ENCODE results near the gene TOR1AIP1.

DNA sequence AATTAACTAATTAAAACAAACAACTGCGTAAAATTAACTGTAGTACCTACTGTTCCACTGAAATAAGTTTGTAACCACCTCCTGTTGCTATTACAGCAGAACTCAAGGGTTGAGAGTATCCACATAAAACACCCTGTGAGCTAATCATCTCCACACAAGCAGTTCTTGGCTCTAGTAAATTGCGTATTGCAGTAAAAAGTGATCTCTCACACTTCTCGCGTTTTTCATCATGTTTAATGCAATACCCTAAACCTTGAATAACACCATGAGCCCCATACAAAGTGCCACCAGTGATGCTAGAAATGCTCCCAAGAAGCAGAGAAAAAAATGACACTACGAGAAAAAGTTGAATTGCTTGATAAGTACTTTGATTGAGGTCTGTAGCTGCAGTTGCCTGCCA, 43.2 kb downstream of the TOR1AIP1 start:
- TF ChIP-seq, protein P1, sequence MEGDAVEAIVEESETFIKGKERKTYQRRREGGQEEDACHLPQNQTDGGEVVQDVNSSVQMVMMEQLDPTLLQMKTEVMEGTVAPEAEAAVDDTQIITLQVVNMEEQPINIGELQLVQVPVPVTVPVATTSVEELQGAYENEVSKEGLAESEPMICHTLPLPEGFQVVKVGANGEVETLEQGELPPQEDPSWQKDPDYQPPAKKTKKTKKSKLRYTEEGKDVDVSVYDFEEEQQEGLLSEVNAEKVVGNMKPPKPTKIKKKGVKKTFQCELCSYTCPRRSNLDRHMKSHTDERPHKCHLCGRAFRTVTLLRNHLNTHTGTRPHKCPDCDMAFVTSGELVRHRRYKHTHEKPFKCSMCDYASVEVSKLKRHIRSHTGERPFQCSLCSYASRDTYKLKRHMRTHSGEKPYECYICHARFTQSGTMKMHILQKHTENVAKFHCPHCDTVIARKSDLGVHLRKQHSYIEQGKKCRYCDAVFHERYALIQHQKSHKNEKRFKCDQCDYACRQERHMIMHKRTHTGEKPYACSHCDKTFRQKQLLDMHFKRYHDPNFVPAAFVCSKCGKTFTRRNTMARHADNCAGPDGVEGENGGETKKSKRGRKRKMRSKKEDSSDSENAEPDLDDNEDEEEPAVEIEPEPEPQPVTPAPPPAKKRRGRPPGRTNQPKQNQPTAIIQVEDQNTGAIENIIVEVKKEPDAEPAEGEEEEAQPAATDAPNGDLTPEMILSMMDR (IDR thresholded peaks at IDR 0.05; ENCODE audit: low read depth, low read length, poor library complexity, severe bottlenecking) = no peak
- no peak for TF ChIP-seq EZH2phosphoT487 (IDR thresholded peaks at IDR 0.05; ENCODE audit: borderline replicate concordance, low read length)

All from DOHH2 (cell line).